Amygdala (tissue), 56 donors: Measurements from ENCODE around the gene DCLK3.

ENCODE experiments used
- DNase-seq, 56 donors: peaks; one replicate each; lab custom pipeline; 2025; lab: John Stamatoyannopoulos, UW

The DCLK3 gene

GRCh38 chr3:36678216-36679013 lies 85.9 kb downstream of the DCLK3 start:
- no peak for DNase-seq

DNA sequence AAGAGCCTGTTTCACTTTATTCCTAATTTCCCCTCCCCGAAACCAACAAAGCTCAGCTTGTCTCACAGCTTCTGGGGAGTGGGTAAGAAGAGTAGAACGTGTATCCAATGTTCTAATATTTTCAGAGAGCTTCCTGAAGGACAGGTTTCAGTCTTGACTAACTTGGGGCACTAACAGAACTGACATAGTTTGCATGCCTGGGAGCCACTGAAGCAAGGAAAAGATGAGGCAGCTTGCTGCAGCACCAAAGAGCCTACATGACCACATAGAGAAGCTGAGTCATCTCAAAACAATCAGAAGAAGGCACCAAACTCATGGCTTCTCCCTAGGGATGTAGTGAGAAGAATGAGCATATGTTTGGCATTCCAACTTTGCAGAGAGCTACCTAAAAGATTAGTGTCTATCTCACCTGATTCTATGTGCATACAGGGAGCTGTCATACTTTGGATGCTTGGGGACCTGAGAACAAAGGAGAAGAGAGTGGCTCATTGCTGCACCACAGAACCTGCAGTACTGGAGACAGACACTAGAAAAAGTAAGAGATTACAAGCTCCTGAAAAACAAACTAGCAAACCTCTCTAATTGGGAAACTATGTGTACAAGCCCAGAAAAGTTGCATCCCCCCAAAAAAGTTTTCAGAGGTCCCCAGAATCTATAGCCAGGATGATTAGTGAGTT lies 86.9 kb downstream of the DCLK3 start:
- no peak for DNase-seq

GRCh38 chr3:36674816-36675215 lies 89.5 kb downstream of the DCLK3 start:
- DNase-seq = no peak

- no peak for DNase-seq
Observed at GRCh38 chr3:36669764-36670163, 94.6 kb downstream of the DCLK3 start.

DNA sequence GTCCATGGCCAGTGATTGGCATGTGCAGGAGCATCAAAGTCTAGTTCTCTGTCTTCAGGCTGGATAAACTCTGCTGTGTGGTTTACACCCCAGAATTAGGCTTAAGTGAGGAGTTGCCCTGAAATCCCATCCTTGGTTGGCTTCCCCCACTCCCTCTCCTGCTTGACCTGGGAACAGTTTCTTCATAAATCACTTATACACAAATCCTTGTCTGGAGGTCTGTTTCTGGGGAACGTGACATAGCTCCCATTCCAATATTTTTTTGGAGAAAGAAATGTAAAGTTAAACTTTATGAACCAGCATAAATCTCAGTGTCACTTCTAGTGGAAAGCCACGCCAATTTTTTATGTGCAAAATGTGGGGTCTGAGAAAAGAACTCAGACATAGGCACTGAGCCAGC lies 98.2 kb downstream of the DCLK3 start:
- no peak for DNase-seq

GRCh38 chr3:36663666-36664291 lies 100.6 kb downstream of the DCLK3 start:
- DNase-seq = no peak

DNA sequence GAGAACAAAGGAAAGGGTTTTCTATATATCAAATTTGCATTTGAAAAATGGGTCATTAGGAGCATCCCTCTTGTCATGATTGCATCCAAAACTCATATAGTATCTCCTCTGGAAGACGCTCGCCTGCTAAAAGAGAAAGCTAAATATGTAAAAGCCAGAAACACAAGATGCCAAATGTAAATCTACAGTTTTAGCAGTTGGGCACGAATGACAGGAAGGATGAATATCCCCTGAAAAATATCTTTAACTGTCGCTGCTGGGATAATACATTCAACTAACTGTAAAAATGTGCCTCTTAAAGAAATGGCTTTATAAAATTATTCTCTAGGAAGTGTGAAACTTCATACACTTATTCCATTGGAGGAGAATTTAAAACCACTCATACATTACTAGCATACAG lies 101.7 kb downstream of the DCLK3 start:
- DNase-seq = no peak
